Astrocyte of the cerebellum (primary cell): ENCODE data around the gene MAN2A2.

Experiments used
- DNase-seq: peaks from one replicate; pipeline ENCODE4 v3.0.0-alpha.2; 2011; ENCODE audit warnings: low read depth
- H3K4me3 ChIP-seq: 2 replicates; pipeline ENCODE4 v1.5.1; 2011; ENCODE audit warnings: mild to moderate bottlenecking, low read depth, low read length, moderate library complexity
- in situ Hi-C: cut with HindIII; loops from 2 replicates; pipeline ENCODE4 v1.10.0; 2017; ENCODE audit warnings: low sequenced_read_pairs
- TF ChIP-seq, protein P1 (sequence below): IDR thresholded peaks from 2 replicates; pipeline ENCODE4 v1.5.1; 2012; ENCODE audit warnings: low read length, low read depth, moderate library complexity, mild to moderate bottlenecking; ENCODE audit errors: missing control alignments

The MAN2A2 gene

DNA sequence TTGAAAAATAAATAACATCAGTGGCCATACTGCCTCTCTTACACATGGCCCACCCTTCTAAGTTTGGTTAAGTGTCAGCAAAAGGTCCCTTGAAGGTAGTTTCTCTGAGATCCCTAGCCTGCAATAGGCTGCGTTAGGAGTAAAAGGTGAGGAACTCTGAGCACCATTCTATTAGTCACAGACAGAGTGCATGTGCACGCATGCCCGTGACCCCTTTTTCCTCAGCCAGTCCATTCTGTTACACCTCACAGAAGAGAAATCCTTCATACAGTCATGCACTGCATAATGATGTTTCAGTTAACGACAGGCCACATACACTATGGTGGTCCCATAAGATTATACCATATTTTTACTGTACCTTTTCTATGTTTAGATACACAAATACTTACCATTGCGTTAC, 64.1 kb downstream of the MAN2A2 start:
- in situ Hi-C loops: no loop called here
- no peak for DNase-seq
- TF ChIP-seq, protein P1, sequence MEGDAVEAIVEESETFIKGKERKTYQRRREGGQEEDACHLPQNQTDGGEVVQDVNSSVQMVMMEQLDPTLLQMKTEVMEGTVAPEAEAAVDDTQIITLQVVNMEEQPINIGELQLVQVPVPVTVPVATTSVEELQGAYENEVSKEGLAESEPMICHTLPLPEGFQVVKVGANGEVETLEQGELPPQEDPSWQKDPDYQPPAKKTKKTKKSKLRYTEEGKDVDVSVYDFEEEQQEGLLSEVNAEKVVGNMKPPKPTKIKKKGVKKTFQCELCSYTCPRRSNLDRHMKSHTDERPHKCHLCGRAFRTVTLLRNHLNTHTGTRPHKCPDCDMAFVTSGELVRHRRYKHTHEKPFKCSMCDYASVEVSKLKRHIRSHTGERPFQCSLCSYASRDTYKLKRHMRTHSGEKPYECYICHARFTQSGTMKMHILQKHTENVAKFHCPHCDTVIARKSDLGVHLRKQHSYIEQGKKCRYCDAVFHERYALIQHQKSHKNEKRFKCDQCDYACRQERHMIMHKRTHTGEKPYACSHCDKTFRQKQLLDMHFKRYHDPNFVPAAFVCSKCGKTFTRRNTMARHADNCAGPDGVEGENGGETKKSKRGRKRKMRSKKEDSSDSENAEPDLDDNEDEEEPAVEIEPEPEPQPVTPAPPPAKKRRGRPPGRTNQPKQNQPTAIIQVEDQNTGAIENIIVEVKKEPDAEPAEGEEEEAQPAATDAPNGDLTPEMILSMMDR: no peak
- no peak overlapping the region for H3K4me3 ChIP-seq

DNA sequence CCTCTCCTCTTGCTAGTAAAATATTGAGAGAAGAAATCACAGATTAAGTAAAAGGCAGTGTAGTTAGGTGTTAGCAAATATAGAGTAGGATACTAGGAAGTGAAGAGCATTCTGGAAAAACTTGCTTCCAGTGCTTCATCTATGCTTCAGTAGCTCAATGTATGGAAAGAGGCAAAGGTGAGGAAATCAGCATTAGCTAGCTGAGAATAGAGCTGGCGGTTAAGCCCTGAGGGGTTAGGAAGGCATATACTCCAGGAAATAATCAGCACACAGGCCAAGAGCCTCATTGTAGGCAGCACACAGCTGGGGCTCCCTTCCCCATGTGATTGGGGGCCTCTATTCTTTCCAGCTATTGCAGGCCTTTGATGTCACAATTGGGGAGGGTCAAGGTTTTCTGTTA, 65.3 kb downstream of the MAN2A2 start:
- in situ Hi-C loops: no loop called here
- TF ChIP-seq, protein P1: no peak
- DNase-seq: no peak

DNA sequence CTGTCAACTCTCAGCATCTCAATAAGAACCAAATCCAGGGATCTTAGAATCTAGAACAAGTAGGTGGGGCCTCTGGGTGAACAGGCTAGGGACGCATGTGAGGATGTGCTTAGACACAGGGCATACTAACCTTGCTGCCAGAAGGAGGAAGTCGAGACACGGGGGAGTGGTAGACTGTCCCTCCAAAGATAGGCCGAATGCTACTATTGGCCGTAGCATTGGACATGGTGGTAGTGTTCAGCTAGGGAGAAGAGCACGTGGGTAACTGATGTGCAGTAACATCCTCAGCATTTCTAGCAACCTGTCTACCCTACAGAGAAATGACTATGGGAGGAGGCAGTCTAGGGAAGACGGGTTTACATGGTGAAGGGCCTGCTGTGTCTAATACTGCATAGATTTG, 67.2 kb downstream of the MAN2A2 start:
- DNase-seq: no peak
- H3K4me3 ChIP-seq: no peak overlapping the region
- TF ChIP-seq, protein P1: no peak
- in situ Hi-C loops: no loop called here

More for the DNA sequence above, 65.3 kb downstream of the MAN2A2 start:
- no peak overlapping the region for H3K4me3 ChIP-seq

DNA sequence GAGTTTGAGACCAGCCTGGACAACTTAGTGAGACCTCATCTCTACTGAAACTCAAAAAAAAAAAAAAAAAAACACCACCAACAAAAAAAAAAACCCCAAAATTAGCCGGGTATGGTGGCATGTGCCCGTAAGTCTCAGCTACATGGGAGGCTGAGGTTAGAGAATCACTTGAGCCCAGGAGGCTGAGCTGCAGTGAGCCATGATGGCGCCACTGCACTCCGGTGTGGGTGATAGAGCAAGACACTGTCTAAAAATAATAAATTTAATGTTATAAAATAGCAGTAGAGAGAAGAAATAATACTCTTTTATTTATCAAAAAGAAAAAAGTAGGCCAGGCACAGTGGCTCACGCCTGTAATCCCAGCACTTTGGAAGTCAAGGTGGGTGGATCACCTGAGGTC, 69.0 kb downstream of the MAN2A2 start:
- no peak overlapping the region for H3K4me3 ChIP-seq
- TF ChIP-seq, protein P1: no peak
- DNase-seq: no peak
- in situ Hi-C loops: no loop called here
